Ishikawa (cell line): ENCODE results near the gene SMAD2.

ENCODE experiments used
- CREB1 ChIP-seq: IDR thresholded peaks from 2 replicates; pipeline ENCODE4 v1.6.1; 2012; ENCODE audit warnings: low read depth
- EP300 ChIP-seq: IDR thresholded peaks from 2 replicates; pipeline ENCODE4 v1.6.1; 2012; ENCODE audit warnings: borderline replicate concordance
- FOXM1 ChIP-seq: IDR thresholded peaks from 2 replicates; pipeline ENCODE4 v1.6.1; 2012; ENCODE audit warnings: low read depth, borderline replicate concordance
- MAX ChIP-seq: IDR thresholded peaks from 2 replicates; pipeline ENCODE4 v1.6.1; 2012
- REST ChIP-seq: IDR thresholded peaks from 2 replicates; pipeline ENCODE4 v1.6.1; 2012; ENCODE audit warnings: low read depth, mild to moderate bottlenecking
- TAF1 ChIP-seq: IDR thresholded peaks from 2 replicates; pipeline ENCODE4 v1.6.1; 2012; ENCODE audit warnings: low read depth, mild to moderate bottlenecking
- TEAD4 ChIP-seq: IDR thresholded peaks from 2 replicates; pipeline ENCODE4 v1.6.1; 2012
- USF1 ChIP-seq: IDR thresholded peaks from 2 replicates; pipeline ENCODE4 v1.6.1; 2012

GRCh38 chr18:47946889-47947288, 16.4 kb upstream of the SMAD2 start:
- TF ChIP-seq CREB1, result no peak
- TF ChIP-seq EP300, result no peak
- TF ChIP-seq MAX, result no peak
- TF ChIP-seq TEAD4, result no peak
- TF ChIP-seq USF1, result no peak
- no peak for TF ChIP-seq FOXM1
- no peak for TF ChIP-seq REST
- TF ChIP-seq TAF1, result no peak
